NCI-H1092 treated with DMSO at 0.1 percent for 48 hours (cell line): Measurements from ENCODE around the gene LMO3.

ENCODE experiments used
- DNase-seq: peaks from one replicate; lab custom pipeline; 2025; lab: John Stamatoyannopoulos, UW

Gene LMO3

GRCh38 chr12:16606117-16606200 is at the start of gene LMO3:
TSS of gene LMO3 (minus strand) at chr12:16606162. CDS start at chr12:16600860, 5,302 bp downstream.
- no peak for DNase-seq

- DNase-seq, result no peak
Observed at GRCh38 chr12:16636435-16637055, 30.6 kb upstream of the LMO3 start.

DNA sequence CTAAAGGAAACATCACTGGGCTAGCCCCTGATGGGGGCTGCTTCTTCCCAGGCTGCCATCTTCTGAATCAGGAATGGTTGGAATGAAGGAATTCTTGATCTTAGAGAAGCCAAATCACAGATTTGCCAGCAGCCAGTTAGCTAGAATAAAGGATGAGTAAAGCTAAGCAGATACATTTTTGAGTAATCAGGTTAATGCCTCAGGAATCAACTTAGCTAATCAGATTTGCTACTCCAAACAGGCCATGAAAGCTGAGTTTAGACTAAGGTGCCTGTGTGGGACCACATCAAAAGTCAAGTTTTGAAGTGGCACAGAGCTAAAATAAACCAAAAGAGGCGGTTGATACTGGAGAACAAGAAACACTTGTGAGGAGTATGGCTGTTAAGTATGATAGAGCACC is 28.8 kb upstream of the LMO3 start:
- no peak for DNase-seq

DNA sequence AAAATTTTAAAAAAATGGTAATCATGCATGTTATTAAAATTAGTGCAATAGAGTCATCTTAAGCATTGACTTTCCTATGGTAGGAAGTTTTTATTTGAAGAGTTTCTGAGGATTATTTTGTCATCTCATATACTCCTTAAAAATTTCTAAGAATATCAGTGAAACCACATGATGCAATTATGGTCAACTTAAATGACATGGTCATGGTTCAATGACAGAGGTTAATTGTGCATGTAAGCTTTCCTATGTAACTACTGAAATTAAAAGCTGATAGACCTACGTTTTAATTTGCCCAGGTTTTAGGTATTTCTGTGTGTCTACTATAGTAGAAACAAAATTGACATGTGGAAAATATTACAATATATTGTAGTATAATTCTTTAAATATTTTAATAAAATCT is 21.0 kb upstream of the LMO3 start:
- DNase-seq, result no peak

DNA sequence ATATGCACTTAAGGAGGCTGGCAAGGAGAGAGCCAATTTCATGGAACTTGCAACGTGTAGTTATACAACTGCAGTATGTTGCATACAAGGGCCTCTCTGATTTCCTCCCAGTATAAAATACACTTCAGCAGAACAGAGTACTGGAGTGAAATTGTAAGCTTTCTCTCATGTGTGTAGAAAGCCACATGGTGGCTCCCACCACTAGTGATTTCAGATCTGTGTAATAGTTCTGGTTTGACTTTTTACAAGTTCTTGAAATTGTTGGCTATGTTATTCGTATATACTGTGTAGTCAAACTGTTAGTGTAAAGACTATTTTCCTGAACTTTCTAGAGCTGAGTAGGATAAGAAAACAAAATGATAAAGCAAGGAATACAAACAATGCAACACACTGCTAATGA is 16.4 kb upstream of the LMO3 start:
- no peak for DNase-seq

DNA sequence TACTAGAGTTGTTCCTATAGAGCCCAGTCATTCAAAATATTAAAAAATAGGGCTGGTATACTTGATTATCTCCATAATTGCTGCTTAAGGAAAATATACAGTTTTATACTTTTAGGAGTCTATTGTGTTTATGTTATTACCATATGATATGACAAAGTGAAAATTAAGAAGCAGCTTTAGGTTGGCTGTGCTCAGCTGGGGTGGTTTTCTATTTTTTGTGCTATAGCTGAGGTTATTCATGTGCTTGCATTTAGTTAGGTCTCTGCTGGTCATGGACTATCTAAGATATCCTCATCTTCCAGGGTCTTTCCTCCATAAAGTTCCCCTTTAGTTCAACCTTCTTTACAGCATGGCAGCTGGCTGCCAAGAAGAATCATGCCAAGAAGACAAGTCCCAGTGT is 13.6 kb upstream of the LMO3 start:
- no peak for DNase-seq

DNA sequence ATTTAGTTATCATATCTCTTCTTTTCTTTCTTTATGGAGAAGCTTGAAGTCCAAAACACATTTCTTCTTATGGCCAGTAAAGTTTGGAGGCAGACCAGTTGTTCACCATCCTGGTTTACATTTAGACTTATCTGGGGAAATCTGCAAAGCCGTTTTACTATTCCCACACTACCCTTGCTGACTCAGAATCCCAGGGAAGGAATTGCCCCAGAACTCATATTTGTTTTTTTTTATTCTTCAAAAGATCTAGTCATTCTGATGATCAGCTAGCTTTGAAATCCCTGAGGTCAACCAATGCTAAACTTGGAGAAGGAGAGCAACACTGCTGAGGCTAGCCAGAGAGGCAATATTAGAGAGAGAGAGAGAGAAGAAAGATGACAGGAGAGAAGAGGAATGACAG is 12.3 kb upstream of the LMO3 start:
- no peak for DNase-seq

DNA sequence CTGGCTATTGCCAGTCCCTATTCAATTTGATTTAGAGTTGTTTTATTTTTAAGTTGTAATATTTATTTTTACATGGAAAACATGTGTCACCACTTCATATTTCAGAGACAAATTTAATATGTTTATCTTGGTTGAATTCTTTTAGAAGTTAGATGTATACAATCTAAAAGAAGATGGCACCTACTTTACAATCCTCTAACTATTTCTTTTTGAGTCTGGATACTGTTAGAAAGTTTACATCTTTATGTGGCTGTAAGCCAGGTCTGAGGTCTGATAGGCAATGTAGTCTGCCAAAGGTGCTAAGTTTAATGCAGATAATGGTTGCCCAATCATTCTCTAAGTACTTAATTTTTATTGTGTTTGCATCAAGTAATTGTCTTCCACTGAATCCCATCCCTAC is 7.2 kb upstream of the LMO3 start:
- no peak for DNase-seq

- no peak for DNase-seq
Observed at GRCh38 chr12:16612647-16613046, 6.7 kb upstream of the LMO3 start.

GRCh38 chr12:16611146-16611545 is 5.2 kb upstream of the LMO3 start:
- DNase-seq, result peak; percentile 67

DNA sequence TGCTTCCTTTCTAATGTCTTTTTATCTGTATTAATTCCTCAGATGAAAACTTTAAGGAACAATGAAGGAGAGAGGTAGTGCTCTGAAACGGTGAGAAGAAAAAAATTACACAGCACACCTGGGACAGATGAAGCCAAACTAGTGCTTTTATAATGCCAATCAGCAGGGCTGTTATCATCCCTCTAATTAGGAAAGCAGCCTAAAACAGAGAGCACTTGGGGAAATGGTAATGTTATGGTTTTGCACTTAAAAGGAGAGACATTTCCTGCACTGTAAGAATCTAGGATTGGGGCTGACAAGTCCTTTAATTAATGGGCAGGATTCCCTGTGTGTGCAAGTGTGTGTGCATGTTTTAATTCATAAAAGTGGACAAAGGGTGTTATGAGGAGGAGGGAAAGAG is 4.8 kb upstream of the LMO3 start:
- DNase-seq, result peak; percentile 67

DNA sequence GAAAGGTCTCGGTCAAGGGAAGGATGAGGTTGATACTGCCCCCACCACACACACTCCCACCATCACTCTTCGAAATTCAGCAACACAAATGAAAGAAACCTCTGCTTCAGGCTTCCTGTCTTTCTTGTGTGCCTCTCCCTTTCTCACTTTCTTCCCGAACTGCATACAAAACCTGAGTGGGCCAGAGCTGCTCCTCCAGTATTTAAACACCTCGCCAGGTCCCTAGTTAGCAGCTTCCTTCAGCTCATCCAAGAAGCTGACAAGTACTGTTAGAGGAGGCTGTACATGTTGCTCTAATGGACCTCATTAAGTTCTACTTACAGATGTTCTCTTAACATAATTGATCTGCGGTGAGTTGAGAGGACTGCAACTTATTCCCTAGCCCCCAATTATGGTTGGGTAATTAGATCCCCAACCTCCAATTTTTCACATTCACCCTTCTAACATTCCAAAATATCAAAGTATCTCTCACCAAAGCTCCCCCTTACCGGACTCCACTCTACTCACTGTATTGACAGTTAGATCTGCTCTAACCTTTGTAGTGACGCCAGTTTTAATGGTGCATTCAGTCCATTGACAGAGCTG is 4.1 kb upstream of the LMO3 start:
- DNase-seq, result peak; percentile 71

DNA sequence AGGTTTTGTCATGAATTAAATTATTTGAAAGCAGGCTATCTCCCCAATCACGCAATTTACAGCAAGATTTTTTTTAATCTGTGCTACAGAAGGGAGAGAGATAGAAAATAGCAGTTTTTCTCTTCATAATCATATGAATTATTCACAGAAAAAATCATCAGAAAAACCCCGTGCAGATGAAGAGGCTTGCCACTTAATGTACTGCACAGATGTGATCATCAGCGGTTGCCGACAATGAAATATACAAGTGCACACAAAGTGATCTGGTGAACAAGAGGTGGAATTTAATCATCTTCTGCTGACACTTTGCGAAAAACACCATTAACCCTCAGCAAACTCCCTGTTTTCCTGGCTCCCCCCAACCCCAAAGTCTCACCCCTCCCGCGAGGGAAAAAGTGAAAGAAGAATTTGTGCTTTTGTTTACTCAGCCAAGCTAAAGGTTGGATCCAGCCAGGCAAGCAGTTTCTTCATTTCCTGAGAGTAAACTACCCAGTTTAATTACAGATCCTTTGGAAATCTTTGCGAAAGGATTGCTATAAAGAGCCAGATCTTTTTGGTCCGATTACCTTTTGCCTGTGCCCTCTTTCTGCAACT is 3.1 kb upstream of the LMO3 start:
- DNase-seq, result peak; percentile 61

DNA sequence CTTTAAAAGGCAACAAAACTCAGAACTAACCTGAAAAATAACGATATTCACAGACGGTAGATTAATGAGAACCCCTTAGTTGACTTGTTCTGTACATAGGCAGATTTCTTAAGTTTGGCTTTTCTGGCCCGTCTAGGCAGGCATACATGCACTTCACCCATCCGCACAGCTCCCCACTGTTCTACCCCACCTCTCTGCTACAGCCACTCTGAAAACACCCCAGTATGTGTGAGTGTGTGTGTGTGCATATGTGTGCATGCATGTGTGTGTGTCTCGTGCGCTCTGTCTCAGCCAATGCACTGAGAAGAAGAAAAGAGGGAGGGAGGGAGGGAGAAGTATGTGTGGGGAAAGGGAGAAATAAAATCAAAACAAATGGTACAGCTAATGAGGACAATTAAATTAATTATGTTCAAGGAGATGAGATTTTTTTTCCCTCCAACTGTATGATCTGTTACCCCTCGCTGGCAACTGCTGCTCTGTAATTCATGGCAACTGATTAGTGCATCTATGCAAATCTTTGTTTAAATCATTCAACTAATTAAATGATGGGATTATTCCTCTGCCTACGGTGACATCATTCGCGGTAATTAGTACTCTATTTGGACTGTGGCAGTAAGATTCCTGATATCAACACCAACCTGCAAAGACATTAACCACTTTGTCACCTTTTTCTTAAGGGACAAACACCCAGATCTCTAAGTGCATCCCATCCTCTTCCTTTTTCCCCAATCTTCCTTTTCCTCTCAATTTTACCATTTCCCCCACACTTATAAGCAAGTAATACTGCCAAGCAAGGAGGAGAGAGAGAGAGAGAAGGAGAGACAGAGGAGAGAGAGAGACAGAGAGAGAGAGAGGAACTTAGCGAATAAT is 2.2 kb upstream of the LMO3 start:
- peak; percentile 55 for DNase-seq

DNA sequence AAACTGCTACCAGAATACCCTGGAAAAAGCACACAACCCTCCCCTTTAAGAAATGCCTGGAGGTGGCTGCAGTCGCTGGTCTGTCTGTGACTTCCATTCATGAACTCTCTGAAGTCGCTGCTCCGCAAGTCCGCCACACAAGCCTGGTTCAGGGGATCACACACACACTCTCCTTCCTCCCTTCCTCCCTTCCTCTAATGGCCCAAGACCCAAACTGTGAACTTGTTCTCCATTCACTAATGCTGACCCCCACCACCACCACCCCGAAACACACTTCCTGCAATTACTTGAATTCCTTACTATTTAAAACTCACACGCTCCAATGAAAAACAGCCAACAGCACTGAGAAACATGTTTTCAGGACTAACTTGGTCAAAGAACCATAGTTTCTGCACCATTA is 1.0 kb upstream of the LMO3 start:
- DNase-seq, result peak; percentile 45

DNA sequence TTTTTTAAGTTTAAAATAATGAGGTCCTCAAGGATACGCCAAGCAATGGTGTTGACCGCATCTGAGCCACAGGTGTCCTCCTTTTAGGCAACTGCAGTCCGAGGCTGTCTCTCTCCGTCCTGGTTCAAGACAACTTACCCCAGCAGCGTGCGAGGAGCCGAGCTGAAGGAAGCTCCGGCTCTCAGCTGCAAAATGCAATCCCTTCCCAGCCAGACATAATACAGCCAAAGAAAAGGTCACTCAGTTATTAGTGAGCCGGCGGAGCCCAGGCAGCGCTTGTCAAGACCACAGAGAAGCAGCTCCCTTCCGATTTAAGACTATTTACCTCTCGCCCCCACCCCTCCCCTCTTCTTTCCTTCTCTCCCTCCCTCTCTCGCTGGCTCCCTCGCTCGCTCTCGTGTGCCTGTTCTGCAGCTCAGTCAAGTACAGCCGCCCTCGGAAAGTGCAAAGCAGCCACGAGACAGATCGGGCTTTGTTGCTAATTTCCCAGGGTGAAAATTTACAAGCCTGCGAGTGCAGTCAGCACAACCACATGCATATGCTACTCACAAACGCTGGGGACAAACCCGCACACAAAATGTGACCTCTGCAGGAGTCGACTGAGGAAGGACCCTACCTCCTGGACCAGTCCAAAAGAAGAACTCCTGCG is 363 bp upstream of the LMO3 start:
- DNase-seq, result peak; percentile 76

DNA sequence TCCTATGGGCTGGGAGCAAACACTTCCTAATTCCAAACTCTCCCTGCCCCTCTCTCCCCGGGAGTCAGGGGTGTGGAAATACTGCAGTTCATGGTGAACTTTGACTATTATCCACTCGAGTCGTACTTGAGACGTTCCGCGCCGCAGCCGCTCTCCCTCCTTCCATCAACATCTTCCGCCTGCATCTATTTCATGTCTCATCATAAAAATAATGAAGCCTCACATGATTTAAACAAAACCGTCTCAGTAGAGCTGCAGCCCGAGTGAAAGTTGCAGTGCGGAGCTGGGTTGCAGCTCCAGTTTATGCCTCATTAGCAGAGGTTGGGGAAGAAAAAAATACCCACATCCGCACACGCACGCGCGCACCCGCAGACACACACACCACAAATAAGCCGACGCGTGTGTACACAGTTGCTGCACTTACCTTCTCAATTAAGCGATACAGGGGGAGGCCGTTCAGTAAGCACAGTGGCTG is 283 bp downstream of the LMO3 start:
- DNase-seq, result peak; percentile 86

- DNase-seq, result peak; percentile 59
Observed at GRCh38 chr12:16604596-16605252, 1.2 kb downstream of the LMO3 start.

DNA sequence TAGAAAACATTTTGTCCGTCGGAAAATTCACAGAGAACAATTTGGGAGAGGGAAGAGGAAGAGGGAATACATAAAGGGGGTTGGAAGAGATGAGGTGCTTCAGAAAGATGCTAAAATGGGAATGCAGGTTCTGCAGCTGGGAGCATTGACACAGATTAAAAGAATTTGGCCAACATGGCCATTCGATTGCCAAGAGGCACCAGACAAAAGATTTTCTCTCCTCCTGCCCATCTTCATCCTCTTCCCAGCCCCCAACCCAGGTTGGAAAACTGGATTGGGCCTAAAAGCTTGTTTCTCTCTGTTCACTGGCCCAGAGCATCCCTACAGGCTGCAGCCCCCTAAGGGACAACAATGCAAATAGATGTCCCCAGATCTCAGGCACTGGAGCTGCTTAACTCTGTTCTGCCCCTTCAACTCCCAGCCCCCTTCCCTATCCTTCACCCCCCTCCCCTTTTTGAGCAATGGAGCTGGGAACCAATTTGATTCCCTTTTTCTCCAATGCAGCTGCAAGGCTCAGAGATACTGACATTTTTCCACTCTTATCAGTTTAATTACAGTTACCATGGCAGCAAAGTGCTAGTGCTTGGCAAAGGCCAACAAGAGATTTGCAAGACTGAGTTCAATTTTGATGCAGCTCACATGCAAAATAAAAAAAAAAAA is 1.9 kb downstream of the LMO3 start:
- peak; percentile 70 for DNase-seq

GRCh38 chr12:16603260-16603915 is 2.6 kb downstream of the LMO3 start:
- peak; percentile 65 for DNase-seq

GRCh38 chr12:16602412-16602811 is 3.5 kb downstream of the LMO3 start:
- peak; percentile 31 for DNase-seq
